Stimulated activated naive CD8-positive, alpha-beta T cell treated with anti-CD3 and anti-CD28 coated beads, Interleukin-15, Interleukin-2, amounts not matched to agents 100 U/mL and 50 U/mL, for 24 hours (primary cell): Measurements from ENCODE around the gene CCSER1.
"Not testable (repeated sequence)": the region's sequence is repeated elsewhere in the genome, so short reads cannot be mapped to it uniquely, and the experiment has no call there.

Experiments used
- ATAC-seq: fragments of 150-1000 bp; cut with Tn5 transposase; one replicate; pipeline ENCODE4 v1.10.0; 2021
- DNase-seq: peaks from one replicate; pipeline ENCODE4 v3.0.0; 2021

Gene CCSER1

DNA sequence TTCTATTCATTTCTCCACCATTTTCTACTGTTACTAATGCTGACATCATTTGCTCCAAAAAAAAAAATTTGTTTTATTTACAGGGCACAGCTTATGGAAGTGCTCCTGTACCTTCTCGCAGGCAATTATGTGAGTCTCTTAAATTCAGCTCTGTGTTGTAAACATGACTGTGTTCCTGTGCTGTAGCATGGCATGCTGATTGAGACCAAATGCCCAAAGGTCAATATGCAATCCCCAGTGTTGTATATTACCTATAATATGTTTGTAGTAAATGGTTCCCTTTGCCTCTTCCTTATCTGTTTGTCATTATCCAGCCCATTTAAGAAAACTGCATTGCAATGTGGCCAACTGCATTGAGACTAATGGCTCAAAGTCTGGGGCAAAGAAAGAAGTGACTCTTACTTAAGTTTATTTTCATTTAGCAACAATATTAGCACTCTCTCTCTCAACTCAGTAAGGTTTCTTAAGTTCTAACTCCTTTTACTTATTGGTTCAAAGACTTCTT, 1156.6 kb downstream of the CCSER1 start:
- ATAC-seq = no peak

DNA sequence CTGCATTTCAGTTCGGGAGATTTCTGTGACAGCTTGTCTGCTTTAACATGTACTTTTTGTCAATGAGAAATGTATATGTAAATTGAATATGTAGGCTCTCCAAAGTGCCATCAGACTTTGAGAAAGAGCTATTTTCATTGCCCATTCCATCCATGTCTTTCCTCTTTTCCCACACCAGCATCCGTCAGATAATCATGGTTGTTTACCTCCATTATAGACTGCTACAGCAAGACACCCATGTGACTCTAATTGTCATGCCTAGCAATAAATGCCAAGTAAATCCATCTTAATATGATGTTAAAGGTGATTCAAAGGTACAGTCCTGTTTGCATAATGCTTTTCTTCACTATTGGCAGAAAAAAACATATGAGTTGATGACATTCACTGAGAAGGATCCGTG, 1157.3 kb downstream of the CCSER1 start:
- ATAC-seq (no peak), DNase-seq (no peak)

More for the DNA sequence above, 1156.6 kb downstream of the CCSER1 start:
- no peak for DNase-seq

GRCh38 chr4:91285487-91285886, 1158.3 kb downstream of the CCSER1 start:
- DNase-seq (no peak), ATAC-seq (no peak)

- no peak for ATAC-seq
- DNase-seq = no peak
Observed at GRCh38 chr4:91288702-91289311, 1161.6 kb downstream of the CCSER1 start.

DNA sequence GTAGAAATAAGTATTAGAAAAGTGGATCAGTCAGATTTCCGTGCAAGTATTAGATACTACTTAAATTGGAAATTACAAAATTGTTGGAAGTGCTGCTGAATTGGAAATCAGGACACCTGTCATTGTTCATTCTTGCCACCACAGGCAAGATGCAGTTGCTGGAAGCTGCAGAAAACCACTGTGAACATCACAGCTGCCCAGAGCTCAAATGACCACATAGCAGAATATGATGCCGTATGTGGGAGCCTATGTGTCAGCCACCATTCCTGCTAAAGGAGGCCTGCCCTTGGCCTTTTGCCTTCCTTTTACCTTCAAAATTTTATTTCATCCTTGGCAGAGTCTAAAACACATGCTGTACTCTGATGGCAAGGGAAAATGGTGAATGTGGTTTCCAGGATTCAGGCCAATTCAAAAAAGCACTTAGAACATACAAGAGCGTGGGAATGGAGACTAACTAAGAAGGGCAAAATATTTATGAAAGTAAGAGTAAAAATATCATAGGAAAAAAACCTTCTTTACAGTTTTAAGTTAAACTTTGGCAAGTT, 1171.0 kb downstream of the CCSER1 start:
- DNase-seq = no peak
- no peak for ATAC-seq

- DNase-seq (no peak), ATAC-seq (no peak)
Observed at GRCh38 chr4:91298824-91299223, 1171.6 kb downstream of the CCSER1 start.

DNA sequence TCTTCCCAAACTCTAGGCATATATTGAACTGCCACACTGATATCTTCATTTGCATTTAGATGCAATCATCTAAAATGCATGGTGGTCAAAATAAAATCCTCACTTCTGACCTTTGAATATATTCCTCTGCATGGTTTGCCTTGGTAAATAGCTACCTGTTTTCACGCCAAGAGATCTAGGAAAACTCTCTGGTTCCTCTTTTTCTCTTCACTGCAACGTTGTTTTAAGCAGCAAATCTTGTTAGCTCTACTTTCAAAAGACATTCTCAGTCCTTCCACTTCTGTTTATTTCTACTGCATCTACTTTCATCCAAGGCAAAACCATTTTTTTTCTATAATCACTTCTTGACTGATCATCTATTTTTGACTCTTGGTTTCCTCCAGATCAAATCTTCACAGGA, 1174.9 kb downstream of the CCSER1 start:
- ATAC-seq (no peak), DNase-seq (no peak)

DNA sequence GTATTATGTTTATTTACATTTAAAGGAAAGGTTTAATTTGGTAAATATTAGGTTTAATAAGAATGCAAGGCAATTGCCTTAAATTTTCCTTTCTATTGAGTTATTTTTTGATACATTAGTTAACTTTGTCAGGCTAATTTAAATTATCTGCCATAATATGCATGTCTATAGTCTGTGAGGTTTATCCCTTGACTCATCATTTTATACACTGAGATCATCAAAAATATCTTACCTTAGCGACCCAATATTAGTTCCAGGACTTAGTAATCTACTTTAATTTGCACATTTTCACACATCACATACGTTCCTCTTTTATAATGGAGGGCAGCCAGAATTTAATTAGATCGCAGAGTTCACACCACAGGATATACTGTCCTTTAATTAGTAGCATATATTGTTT, 1177.1 kb downstream of the CCSER1 start:
- ATAC-seq = no peak
- DNase-seq = no peak

GRCh38 chr4:91317434-91317833, 1190.2 kb downstream of the CCSER1 start:
- ATAC-seq (no peak), DNase-seq (no peak)

DNA sequence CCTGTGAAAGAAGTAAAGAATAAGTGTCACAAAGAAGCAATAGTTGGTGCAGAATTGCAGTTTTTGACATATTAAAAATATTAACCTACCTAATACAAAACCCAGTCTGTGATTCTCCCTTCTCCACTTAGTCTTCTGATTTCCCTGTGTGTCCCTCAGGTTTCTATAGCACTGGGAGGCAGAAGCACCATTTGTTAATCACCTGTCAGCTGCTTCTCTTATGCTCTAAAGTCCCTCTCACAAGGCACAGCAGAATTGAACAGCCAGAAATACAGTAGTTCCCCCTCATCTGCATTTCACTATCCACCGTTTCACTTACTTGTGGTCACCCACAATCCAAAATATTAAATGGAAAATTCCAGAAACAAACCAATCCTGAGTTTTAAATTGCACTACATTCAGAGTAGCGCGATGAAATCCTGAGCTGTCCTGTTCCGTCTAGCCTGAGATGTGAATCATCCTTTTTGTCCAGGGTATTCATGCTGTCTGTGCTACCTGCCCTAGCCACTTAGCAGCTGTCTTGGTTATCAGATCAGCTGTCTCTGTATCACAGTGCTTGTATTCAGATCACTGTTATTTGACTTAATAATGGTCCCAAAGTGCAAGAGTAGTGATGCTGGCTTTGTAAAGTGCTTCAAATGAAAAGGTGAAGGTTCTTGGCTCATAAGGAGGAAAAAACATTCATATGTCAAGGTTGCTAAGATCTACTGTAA, 1192.5 kb downstream of the CCSER1 start:
- DNase-seq = no peak
- ATAC-seq = no peak

DNA sequence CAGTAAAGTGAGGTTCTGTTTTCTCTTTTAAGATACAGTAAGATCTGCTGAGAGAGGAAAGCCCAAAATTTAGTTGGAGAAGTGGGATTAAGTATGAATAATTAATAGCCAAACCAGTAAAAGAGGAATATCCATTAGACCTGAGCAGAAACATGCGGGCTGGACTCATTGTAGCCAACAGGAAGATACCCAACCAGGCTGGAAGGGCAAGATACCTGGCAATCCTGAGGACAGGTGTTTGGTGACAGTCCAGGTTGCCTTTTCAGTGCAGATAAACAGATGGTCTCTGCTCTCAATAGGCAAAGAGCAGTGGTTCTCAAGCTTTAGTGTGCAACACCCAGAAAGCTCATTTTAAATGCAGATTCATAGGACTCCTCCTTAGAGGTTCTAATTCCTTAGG, 1195.8 kb downstream of the CCSER1 start:
- ATAC-seq = no peak
- no peak for DNase-seq

- DNase-seq = no peak
- no peak for ATAC-seq
Observed at GRCh38 chr4:91325495-91325894, 1198.3 kb downstream of the CCSER1 start.

DNA sequence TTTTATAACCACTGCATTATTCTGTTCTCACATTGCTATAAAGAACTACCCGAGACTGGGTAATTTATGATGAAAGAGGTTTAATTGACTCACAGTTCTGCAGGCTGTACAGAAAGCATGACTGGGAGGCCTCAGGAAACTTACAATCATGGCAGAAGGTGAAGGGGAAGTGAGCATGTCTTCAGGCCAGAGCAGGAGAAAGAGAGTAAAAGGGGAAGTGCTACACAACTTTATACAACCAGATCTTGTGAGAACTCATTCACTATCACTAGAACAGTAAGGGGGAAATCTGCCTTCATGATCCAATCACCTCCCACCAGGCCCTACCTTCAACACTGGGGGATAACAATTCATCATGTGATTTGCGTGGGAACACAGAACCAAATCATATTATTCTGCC, 1199.0 kb downstream of the CCSER1 start:
- not testable (repeated sequence) for DNase-seq, ATAC-seq

DNA sequence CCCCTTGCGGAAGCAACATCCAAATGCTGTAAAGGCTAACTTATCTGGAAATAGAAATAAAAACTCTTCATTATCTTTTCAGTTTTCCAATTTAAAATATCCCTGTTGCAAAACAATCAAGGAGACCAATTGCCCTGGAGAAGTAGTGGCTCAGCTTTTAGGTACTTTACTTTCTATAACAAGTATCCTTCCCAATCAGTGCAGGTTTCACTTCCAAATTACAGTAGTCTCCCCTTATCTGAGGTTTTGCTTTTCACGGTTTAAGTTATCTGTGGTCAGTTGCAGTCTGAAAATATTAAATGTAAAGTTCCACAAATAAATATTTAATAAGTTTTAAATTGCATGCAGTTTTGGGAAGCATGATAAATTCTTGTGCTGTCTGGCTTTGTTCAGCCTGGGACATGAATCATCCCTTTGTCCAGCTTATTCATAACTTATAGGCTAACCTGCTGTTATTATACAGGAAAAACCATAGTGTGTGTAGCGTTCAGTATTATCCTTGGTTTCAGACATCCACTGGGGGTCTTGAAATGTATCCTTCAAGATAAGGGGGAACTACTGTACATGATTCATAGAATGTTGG, 1203.5 kb downstream of the CCSER1 start:
- DNase-seq (no peak), ATAC-seq (no peak)

GRCh38 chr4:91340822-91341221, 1213.6 kb downstream of the CCSER1 start:
- ATAC-seq = no peak

DNA sequence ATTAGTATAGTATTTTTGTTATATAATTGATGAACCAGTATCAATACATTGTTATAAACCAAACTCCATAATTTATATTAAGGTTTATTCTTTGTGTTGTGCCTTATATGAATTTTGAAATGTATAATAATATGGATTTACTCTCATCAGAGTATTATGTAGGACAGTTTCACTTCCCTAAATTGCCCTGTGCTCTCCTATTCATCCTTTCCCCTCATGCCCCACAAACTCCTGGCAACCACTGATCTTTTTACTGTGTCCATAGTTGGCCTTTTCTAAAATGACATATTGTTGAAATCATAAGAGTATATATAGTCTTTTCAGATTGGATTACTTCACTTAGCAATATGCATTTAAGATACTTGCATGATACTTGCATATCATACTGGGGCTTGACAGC, 1218.4 kb downstream of the CCSER1 start:
- no peak for DNase-seq
- no peak for ATAC-seq

More at GRCh38 chr4:91340822-91341221, 1213.6 kb downstream of the CCSER1 start:
- DNase-seq = no peak

DNA sequence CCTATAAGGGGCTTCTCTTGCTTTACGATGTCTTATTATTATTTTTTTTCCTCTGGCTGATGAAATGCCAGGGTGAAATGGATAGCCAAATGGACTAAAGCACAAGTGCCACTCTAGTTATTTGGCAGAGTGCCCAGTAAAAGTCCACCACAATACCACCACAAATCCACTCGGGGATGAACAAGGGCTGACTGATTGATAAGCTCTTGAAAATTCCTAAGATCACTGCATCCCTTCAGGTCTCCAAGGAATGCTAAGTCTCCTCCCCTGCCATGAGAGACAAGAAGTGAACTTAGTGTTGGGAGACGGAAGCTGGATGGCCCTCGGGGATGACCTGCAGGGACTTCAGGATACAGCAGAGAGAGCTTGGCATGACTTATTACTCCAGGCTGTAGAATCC, 1229.3 kb downstream of the CCSER1 start:
- DNase-seq, ATAC-seq: not testable (repeated sequence)

DNA sequence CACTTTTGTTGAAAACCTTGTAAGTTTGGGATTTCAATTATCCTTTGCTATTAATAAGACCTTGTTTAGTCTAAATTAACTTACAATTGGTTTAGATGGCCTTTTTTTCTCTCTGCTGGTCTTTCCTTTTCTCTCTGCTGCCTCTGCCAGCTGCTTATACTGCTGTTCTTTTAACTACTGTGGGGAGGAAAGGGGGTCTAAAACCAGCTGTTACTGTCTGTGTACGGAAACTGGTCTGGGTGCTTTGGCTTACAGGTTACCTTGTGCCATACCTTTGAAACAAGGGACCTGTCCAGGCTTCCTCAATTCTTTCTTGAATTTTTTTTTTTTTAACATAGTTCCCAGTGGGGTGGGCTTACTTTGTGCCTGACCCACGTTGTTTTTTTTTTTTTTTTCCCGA, 1230.8 kb downstream of the CCSER1 start:
- ATAC-seq, DNase-seq: not testable (repeated sequence)

GRCh38 chr4:91358621-91359020, 1231.4 kb downstream of the CCSER1 start:
- ATAC-seq, DNase-seq: not testable (repeated sequence)

DNA sequence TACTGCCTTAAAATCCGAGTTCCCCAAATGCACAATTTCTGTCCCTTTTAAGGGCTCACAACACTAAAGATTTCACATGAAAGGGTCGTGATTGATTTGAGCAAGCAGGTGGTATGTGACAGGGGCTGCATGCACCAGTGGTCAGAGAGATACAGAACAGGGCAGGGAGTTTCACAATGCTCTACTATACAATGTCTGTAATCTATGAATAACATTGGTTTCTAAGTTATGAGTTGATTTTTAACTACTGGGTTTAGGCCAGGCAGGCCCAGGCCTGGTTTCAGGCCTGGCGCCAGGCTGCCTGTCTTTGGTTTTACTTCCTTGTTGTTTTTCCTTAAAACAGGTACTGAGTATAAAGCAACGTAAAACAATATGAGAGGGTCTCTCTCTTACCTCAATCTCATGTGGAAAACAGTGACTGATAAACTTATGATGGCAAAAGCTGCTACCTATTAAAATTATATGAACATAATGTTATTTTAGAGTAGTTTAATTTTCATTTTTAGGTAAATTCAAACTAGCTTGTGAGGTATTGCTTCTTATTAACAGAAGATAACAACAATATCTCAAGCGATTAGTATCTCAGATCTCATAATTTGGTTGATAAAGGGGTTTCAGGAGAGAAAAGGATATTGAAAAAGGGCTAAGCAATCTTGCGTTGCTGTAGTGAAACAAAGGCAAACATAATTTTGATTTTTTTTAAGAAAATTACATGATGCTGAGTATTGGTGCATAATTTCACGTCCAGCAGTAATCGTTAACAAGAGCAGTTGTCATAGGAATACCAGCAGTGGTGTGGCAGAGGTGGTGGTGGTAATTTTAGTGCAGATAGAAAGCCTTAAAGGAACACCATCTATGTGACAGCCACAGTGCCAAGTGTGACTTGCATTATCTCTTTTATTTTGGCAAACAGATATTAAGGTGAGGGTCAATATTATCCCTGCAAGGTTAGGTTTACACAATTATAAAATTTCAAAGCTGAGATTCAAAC, 1232.1 kb downstream of the CCSER1 start:
- no peak for ATAC-seq

GRCh38 chr4:91362125-91362524, 1234.9 kb downstream of the CCSER1 start:
- no peak for ATAC-seq
- no peak for DNase-seq

More for the DNA sequence above, 1232.1 kb downstream of the CCSER1 start:
- no peak for DNase-seq

GRCh38 chr4:91366554-91366953, 1239.4 kb downstream of the CCSER1 start:
- ATAC-seq = no peak
- DNase-seq = no peak
